ENCODE data around the gene SLC10A3. TPM values are rescaled to one million over a fixed set of nuclear protein-coding genes. Genes with fewer than 3 reads are reported as not detected.

SLC10A3 gene
- polyA plus RNA-seq, 3 donors: 25.3 to 33.1 (median 26.7) TPM

GRCh38 chrX:154472685-154473632 lies 17.5 kb downstream of the SLC10A3 start:
- Histone ChIP-seq H3K4me3 (replicated peaks in 1 of 3; ENCODE audit: low read depth in 2 of 3, low read length in 3 of 3) (no peak overlapping the region), H2AFZ (ENCODE audit: insufficient read depth, low read depth, low read length, poor library complexity, severe bottlenecking) (no peak overlapping the region), H3K27me3 (ENCODE audit: control insufficient read depth in 2 of 2, insufficient read depth in 2 of 2, low read length in 2 of 2) (no peaks in the 10 kb centered on the region), H3K27ac (ENCODE audit: low read depth in 1 of 2, low read length in 2 of 2) (no peak overlapping the region), H4K20me1 (ENCODE audit: insufficient read depth, low read length) (no peaks in the 10 kb centered on the region), H3K9me3 (replicated peaks in 1 of 2; ENCODE audit: control insufficient read depth in 1 of 2, insufficient read depth in 1 of 2, low read length in 2 of 2) (peaks cover 0 to 4% of the 10 kb centered on the region in 2 donors), H3K4me2 (replicated peaks; ENCODE audit: extremely low read depth, low read length, poor library complexity, severe bottlenecking) (no peak overlapping the region), H3K79me2 (ENCODE audit: insufficient read depth, low read length) (no peaks in the 10 kb centered on the region), H3K4me1 (ENCODE audit: control insufficient read depth in 1 of 2, insufficient read depth in 2 of 2, low read length in 2 of 2) (peaks cover 2 to 3% of the 10 kb centered on the region in 2 donors), H3K36me3 (replicated peaks in 1 of 2; ENCODE audit: control insufficient read depth in 1 of 2, insufficient read depth in 2 of 2, low read length in 2 of 2) (no peaks in the 10 kb centered on the region), H3K9ac (ENCODE audit: insufficient read depth, low read length, poor library complexity, severe bottlenecking) (no peak overlapping the region)
- TF ChIP-seq CTCF (IDR thresholded peaks at IDR 0.05): no peak
- Mint-ChIP-seq H3K27ac (no peak overlapping the region), H3K4me1 (no peaks in the 10 kb centered on the region), H3K9me3 (peaks cover 0 to 10% (median 2%) of the 10 kb centered on the region in 7 donors), H3K27me3 (ENCODE audit: low read depth in 3 of 3) (peaks cover 0 to 10% (median 2%) of the 10 kb centered on the region in 3 donors), H3K4me3 (no peak overlapping the region), H3K36me3 (no peaks in the 10 kb centered on the region)
- intact Hi-C loops (cut with micrococcal nuclease): no loop called here
- DNase-seq: no peak
- WGBS (ENCODE audit: insufficient coverage): 84% methylated on average over 11 of the region's 28 CpGs

- TF ChIP-seq CTCF (IDR thresholded peaks at IDR 0.05): no peak
- intact Hi-C loops (cut with micrococcal nuclease): no loop called here
- H4K20me1 ChIP-seq (ENCODE audit: insufficient read depth, low read length): no peaks in the 10 kb centered on the region
- Mint-ChIP-seq H3K27me3 (ENCODE audit: low read depth in 3 of 3) (peaks cover 0 to 10% (median 2%) of the 10 kb centered on the region in 3 donors), H3K4me3 (no peak overlapping the region), H3K9me3 (peaks cover 0 to 10% (median 2%) of the 10 kb centered on the region in 7 donors), H3K4me1 (no peaks in the 10 kb centered on the region), H3K27ac (no peak overlapping the region), H3K36me3 (no peaks in the 10 kb centered on the region)
- H3K4me2 ChIP-seq (replicated peaks; ENCODE audit: extremely low read depth, low read length, poor library complexity, severe bottlenecking): no peak overlapping the region
- no peak overlapping the region for H3K27ac ChIP-seq (ENCODE audit: low read depth in 1 of 2, low read length in 2 of 2)
- H3K79me2 ChIP-seq (ENCODE audit: insufficient read depth, low read length): no peaks in the 10 kb centered on the region
- no peaks in the 10 kb centered on the region for H3K27me3 ChIP-seq (ENCODE audit: control insufficient read depth in 2 of 2, insufficient read depth in 2 of 2, low read length in 2 of 2)
- H2AFZ ChIP-seq (ENCODE audit: insufficient read depth, low read depth, low read length, poor library complexity, severe bottlenecking): no peak overlapping the region
- 93% methylated on average over 7 of the region's 23 CpGs for WGBS (ENCODE audit: insufficient coverage)
- H3K9me3 ChIP-seq (replicated peaks in 1 of 2; ENCODE audit: control insufficient read depth in 1 of 2, insufficient read depth in 1 of 2, low read length in 2 of 2): peaks cover 0 to 4% of the 10 kb centered on the region in 2 donors
- no peaks in the 10 kb centered on the region for H3K36me3 ChIP-seq (replicated peaks in 1 of 2; ENCODE audit: control insufficient read depth in 1 of 2, insufficient read depth in 2 of 2, low read length in 2 of 2)
- no peak overlapping the region for H3K9ac ChIP-seq (ENCODE audit: insufficient read depth, low read length, poor library complexity, severe bottlenecking)
- no peak for DNase-seq
- H3K4me1 ChIP-seq (ENCODE audit: control insufficient read depth in 1 of 2, insufficient read depth in 2 of 2, low read length in 2 of 2): no peaks in the 10 kb centered on the region
- H3K4me3 ChIP-seq (replicated peaks in 1 of 3; ENCODE audit: low read depth in 2 of 3, low read length in 3 of 3): no peak overlapping the region
Observed at GRCh38 chrX:154471839-154472684, 18.4 kb downstream of the SLC10A3 start.
